ENCODE measurements around the gene RGL3. TPM values are rescaled to one million over a fixed set of nuclear protein-coding genes. Genes with fewer than 3 reads are reported as not detected.
"Not testable (repeated sequence)": the region's sequence is repeated elsewhere in the genome, so short reads cannot be mapped to it uniquely, and the experiment has no call there.

The RGL3 gene
- total RNA-seq, 1 donor from 2014 or later, result 9.2 TPM

DNA sequence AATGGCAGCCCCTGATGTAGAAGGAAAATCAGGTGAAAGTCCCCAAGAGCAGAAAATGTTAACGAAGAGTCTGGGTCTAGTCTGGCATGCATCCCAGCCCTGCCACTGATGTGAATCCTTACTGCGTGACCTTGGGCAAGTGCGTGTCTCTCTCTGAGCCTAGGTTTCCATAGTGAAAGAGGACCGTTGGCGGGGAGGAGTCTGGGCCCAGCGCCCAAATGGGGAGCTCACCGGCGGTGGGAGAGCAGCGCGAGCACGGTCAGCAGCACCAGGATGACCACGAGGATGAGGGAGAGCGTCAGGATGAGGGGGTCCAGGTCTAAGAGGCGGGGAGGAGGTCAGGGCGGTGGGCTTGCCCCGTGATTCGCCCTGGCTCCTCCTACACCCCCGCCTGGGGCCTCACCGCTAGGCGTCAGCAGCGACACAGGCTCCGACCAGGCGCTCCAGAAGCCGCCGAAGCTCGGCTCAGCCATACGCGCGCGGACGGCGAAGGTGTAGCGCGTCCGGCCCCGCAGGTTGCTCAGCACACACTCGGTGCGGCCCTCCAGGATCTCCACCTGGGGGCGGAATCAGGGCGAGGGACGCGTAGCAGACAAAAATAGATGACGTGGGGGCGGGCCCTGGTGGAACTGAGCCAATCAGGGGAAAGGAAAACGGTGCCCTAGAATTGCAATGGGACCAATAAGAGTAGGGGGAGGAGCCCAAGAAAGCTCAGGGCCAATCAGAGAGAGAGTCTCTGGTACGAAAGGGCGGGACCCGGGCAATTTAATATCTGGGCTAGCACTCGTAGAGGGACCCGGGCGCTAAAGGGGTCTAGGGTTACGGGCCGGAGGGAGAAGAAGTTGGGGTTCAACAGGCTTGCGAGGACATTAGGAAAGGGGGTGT, 38.2 kb downstream of the RGL3 start:
- intact Hi-C loops (cut with micrococcal nuclease), result no loop called here
- Histone ChIP-seq H3K27me3 (ENCODE audit: low read depth) (peaks cover 19% of the 10 kb centered on the region), H3K9me3 (replicated peaks) (no peaks in the 10 kb centered on the region), H3K4me1 (peaks cover 71% of the 10 kb centered on the region), H3K27ac (replicated peaks) (peak overlapping the region; percentile 80), H3K36me3 (no peaks in the 10 kb centered on the region), H3K4me3 (peak overlapping the region; percentile 73)
- TF ChIP-seq, protein P1, sequence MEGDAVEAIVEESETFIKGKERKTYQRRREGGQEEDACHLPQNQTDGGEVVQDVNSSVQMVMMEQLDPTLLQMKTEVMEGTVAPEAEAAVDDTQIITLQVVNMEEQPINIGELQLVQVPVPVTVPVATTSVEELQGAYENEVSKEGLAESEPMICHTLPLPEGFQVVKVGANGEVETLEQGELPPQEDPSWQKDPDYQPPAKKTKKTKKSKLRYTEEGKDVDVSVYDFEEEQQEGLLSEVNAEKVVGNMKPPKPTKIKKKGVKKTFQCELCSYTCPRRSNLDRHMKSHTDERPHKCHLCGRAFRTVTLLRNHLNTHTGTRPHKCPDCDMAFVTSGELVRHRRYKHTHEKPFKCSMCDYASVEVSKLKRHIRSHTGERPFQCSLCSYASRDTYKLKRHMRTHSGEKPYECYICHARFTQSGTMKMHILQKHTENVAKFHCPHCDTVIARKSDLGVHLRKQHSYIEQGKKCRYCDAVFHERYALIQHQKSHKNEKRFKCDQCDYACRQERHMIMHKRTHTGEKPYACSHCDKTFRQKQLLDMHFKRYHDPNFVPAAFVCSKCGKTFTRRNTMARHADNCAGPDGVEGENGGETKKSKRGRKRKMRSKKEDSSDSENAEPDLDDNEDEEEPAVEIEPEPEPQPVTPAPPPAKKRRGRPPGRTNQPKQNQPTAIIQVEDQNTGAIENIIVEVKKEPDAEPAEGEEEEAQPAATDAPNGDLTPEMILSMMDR (IDR thresholded peaks at IDR 0.05; ENCODE audit: borderline replicate concordance), result peak; percentile 84
- DNase-seq, result peak; percentile 96

- TF ChIP-seq, protein P1 (IDR thresholded peaks at IDR 0.05; ENCODE audit: borderline replicate concordance), result no peak
- Histone ChIP-seq H3K4me1 (peaks cover 79% of the 10 kb centered on the region), H3K4me3 (peak overlapping the region; percentile 73), H3K9me3 (replicated peaks) (no peaks in the 10 kb centered on the region), H3K27me3 (ENCODE audit: low read depth) (peaks cover 19% of the 10 kb centered on the region), H3K36me3 (no peaks in the 10 kb centered on the region), H3K27ac (replicated peaks) (no peak overlapping the region)
- intact Hi-C loops (cut with micrococcal nuclease), result no loop called here
- DNase-seq, result no peak
Observed at GRCh38 chr19:11379857-11380350, 39.2 kb downstream of the RGL3 start.

- intact Hi-C loops (cut with micrococcal nuclease); H3K27ac ChIP-seq (replicated peaks); H3K4me3 ChIP-seq; DNase-seq; H3K36me3 ChIP-seq; H3K9me3 ChIP-seq (replicated peaks): not testable (repeated sequence)
- Histone ChIP-seq H3K27me3 (ENCODE audit: low read depth) (peaks cover 19% of the 10 kb centered on the region), H3K4me1 (peaks cover 77% of the 10 kb centered on the region)
Observed at GRCh38 chr19:11379269-11379845, 39.8 kb downstream of the RGL3 start.

DNA sequence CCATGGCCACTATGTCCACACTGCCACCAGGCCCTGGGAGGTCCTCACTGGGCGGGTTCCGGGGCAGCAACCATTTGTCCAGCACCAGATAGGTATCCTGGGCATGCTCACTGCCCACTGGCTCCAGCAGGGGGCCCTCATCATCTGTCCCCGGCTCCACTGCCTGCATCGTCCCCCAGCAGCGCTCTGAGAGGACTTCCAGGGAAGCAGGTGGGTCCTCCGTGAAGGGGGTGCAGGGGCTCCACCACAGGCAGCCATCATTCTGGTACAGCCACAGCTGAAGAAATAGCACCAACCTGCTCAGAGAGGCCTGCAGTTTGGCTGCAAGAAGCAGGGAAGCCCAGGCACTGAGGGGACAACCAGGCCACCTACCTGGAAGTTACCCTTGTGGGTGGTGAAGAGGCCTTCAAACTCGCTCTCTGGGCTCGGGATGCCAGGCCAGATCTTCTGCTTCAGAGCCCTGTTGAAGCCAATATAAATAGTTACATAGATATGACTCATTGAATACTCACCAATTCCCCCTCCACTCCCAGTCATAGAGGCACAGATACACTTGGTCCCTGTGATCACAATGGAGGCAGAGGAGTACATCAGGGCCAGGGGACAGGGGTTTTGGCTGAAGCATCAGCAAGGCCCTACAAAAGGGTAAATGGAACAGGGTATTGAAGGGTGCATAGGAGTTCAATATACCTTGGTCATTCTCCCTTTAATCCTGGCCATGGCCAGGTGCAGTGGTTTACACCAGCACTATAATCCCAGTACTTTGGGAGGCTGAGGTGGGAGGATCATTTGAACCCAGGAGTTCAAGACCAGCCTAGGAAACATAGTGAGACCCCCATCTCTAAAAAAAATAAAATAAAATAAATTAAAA, 40.6 kb downstream of the RGL3 start:
- DNase-seq, result peak; percentile 44
- intact Hi-C loops (cut with micrococcal nuclease), result no loop called here
- Histone ChIP-seq H3K4me3 (no peak overlapping the region), H3K9me3 (replicated peaks) (no peaks in the 10 kb centered on the region), H3K4me1 (peaks cover 77% of the 10 kb centered on the region), H3K27me3 (ENCODE audit: low read depth) (peaks cover 13% of the 10 kb centered on the region), H3K27ac (replicated peaks) (no peak overlapping the region), H3K36me3 (no peaks in the 10 kb centered on the region)
- TF ChIP-seq, protein P1 (IDR thresholded peaks at IDR 0.05; ENCODE audit: borderline replicate concordance), result peak; percentile 66

GRCh38 chr19:11377756-11378155, 41.4 kb downstream of the RGL3 start:
- TF ChIP-seq, protein P1 (IDR thresholded peaks at IDR 0.05; ENCODE audit: borderline replicate concordance), result no peak
- Histone ChIP-seq H3K9me3 (replicated peaks) (no peaks in the 10 kb centered on the region), H3K4me1 (peaks cover 70% of the 10 kb centered on the region), H3K4me3 (no peak overlapping the region), H3K27ac (replicated peaks) (no peak overlapping the region), H3K36me3 (no peaks in the 10 kb centered on the region), H3K27me3 (ENCODE audit: low read depth) (peaks cover 6% of the 10 kb centered on the region)
- no peak for DNase-seq
- intact Hi-C loops (cut with micrococcal nuclease), result no loop called here
